ENCODE measurements around the gene OGFOD3.
"Not testable (repeated sequence)": the region's sequence is repeated elsewhere in the genome, so short reads cannot be mapped to it uniquely, and the experiment has no call there.

OGFOD3 gene

GRCh38 chr17:82390860-82391435, 27.4 kb downstream of the OGFOD3 start:
- DNase-seq (ENCODE audit: extremely low read depth in 1 of 2, low read depth in 1 of 2) = no peak

GRCh38 chr17:82390015-82390859, 28.1 kb downstream of the OGFOD3 start:
- no peak for DNase-seq (ENCODE audit: extremely low read depth in 1 of 2, low read depth in 1 of 2)

- DNase-seq (ENCODE audit: extremely low read depth in 1 of 2, low read depth in 1 of 2) = no peak
These were observed 29.0 kb downstream of the OGFOD3 start for GRCh38 chr17:82389379-82389778.

GRCh38 chr17:82388922-82389283, 29.5 kb downstream of the OGFOD3 start:
- no peak for DNase-seq (ENCODE audit: extremely low read depth in 1 of 2, low read depth in 1 of 2)

GRCh38 chr17:82388223-82388921, 30.0 kb downstream of the OGFOD3 start:
- no peak for DNase-seq (ENCODE audit: extremely low read depth in 1 of 2, low read depth in 1 of 2)

- no peak for DNase-seq (ENCODE audit: extremely low read depth in 1 of 2, low read depth in 1 of 2)
These were observed 30.7 kb downstream of the OGFOD3 start for GRCh38 chr17:82387705-82388106.

GRCh38 chr17:82386881-82387704, 31.3 kb downstream of the OGFOD3 start:
- DNase-seq (ENCODE audit: extremely low read depth in 1 of 2, low read depth in 1 of 2) = no peak

GRCh38 chr17:82386255-82386831, 32.0 kb downstream of the OGFOD3 start:
- no peak for DNase-seq (ENCODE audit: extremely low read depth in 1 of 2, low read depth in 1 of 2)

GRCh38 chr17:82385559-82386254, 32.7 kb downstream of the OGFOD3 start:
- DNase-seq (ENCODE audit: extremely low read depth in 1 of 2, low read depth in 1 of 2) = no peak

- DNase-seq (ENCODE audit: extremely low read depth in 1 of 2, low read depth in 1 of 2) = no peak
These were observed 33.5 kb downstream of the OGFOD3 start for GRCh38 chr17:82384730-82385481.

GRCh38 chr17:82384051-82384729, 34.2 kb downstream of the OGFOD3 start:
- DNase-seq (ENCODE audit: extremely low read depth in 1 of 2, low read depth in 1 of 2) = no peak

GRCh38 chr17:82383411-82383810, 35.0 kb downstream of the OGFOD3 start:
- no peak for DNase-seq (ENCODE audit: extremely low read depth in 1 of 2, low read depth in 1 of 2)

- DNase-seq (ENCODE audit: extremely low read depth in 1 of 2, low read depth in 1 of 2) = no peak
These were observed 35.5 kb downstream of the OGFOD3 start for GRCh38 chr17:82382933-82383255.

- DNase-seq (ENCODE audit: extremely low read depth in 1 of 2, low read depth in 1 of 2) = not testable (repeated sequence)
These were observed 36.0 kb downstream of the OGFOD3 start for GRCh38 chr17:82382220-82382932.

GRCh38 chr17:82381703-82382009, 36.7 kb downstream of the OGFOD3 start:
- DNase-seq (ENCODE audit: extremely low read depth in 1 of 2, low read depth in 1 of 2) = not testable (repeated sequence)

GRCh38 chr17:82380860-82381702, 37.3 kb downstream of the OGFOD3 start:
- DNase-seq (ENCODE audit: extremely low read depth in 1 of 2, low read depth in 1 of 2) = no peak

- DNase-seq (ENCODE audit: extremely low read depth in 1 of 2, low read depth in 1 of 2) = no peak
These were observed 39.7 kb downstream of the OGFOD3 start for GRCh38 chr17:82378741-82379021.
